Superior temporal gyrus (tissue), 1 donor: ENCODE data around the gene NEK8.

ENCODE experiments used
- DNase-seq: peaks from one replicate; pipeline ENCODE4 v3.0.0-alpha.2; 2016; ENCODE audit errors: extremely low spot score

The NEK8 gene

DNA sequence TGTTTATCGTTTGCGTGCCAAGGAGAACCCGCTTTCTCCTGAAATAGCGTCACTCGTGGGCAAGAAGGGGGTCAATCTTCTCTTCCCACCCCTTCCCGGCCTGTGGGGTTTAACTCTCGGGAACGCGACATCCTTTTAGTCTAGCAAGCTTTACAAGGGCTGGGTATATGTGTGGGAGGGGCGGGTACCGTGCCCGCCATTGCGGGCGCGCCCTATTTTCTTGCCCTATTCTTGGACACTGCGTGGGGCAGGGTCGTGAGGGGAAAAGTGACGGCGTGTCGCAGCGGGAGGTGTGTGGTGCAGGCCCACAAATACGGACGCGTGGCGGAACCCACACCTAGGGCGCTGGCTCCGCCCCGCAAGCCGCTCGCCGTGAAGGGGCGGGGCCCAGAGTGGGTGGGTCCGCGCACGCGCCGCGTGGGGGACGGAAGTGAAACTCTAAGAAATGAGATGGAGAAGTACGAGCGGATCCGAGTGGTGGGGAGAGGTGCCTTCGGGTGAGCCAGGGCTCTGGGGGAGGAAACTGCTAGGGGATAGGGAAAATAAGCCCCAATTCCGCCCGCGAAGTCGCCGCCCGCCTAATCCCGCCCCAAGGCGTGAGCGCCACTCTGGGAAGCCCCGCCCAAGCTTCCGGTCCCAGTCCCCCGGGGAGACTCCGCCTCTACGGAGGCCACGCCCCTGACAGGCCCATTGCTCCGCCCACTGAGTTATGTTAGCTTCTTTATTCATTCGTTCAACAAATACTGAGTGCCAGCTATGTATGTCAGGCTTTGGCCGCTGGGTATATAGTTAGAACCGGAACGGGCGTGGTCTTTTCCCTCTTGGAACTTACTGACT is at the start of gene NEK8:
TSS of gene NEK8 (plus strand) at position 425 of the 837 bp plus-strand sequence. CDS start at position 451, 26 bp downstream.
- DNase-seq = peak; percentile 94

DNA sequence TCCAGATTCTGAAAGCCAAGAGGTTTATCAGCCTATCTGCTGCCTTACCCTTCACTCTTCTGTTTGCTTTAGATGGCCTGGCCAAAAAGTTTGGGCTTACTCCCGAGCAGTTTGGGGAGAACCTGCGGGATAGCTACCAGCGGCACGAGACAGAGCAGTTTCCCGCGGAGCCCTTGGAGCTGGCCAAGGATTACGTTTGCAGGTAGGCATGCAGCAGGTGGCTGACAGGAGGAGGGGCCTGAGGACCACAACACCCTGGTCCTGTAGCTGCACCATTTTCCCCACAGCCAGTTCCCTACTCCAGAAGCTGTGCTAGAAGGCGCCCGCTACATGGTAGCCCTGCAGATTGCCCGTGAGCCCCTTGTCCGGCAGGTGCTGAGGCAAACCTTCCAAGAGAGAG is 45.9 kb upstream of the NEK8 start:
- DNase-seq = no peak

DNA sequence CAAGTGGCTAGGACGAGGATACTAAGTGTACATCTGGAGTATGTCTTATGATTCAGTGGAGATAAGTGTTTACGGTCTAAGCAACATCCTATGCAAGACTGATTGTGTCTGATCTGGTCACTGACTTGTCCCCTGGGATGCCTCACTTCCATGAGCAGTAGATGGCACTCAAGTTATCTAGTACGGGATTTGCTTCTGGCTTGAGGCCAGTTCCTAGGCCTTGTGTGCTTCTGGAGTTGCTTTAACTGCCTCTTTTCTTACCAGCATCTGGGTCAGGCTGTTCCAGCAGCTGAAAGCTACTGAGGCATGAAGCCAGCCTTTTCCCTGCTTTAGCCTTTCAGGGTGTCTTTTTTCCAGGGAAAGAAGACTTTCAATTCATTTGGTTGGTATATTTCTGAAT is 43.6 kb upstream of the NEK8 start:
- peak; percentile 94 for DNase-seq

DNA sequence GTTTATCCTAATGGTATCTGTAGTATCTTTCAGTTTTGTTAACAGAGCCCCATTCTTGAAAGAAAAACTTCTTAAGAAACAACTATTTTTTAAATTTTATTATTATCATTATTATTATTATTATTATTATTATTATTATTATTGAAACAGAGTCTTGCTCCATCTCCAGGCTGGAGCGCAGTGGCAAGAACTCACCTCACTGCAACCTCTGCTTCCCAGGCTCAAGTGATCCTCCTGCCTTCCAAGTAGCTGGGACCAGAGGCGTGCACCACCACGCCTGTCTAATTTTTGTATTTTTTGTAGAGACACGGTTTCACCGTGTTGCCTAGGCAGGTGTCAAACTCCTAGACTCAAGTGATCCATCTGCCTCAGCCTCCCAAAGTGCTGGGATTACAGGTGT is 43.2 kb upstream of the NEK8 start:
- no peak for DNase-seq

DNA sequence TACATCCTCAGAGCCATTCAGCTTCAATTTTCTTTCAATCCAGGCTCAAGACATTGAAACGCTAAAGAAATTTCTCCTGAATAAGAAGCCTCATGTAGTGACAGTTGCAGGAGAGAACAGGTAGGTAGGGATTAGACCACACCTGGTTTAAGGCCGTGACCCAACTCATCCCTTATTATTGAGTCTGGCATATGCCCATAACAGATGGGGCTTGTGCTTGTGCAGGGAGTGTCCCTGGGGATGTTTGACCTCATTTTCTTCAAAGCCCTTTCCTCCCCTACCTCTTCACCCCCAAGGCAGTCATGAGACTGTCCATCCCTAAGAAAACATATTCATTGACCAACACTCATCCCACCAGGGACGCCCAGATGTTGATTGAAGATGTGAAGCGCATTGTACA is 42.3 kb upstream of the NEK8 start:
- no peak for DNase-seq

DNA sequence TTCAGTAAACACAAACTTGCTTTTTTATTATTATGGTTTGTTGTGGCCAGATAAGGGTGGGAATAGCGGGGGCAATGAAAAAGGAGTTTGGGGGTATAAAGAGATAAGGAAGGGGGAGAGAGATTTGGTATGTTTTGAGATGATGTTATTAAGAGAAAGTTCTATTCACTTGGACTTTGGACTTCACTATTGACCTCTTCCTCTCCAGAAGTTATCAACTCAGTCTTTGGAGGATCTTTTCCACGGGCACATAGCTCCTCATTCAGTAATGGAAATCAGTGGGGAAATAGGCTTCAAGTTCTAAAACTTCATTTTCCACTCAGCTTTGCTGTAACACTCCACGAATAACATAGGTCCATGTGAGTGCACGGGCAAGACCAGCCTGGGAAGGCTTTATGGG is 40.1 kb upstream of the NEK8 start:
- DNase-seq = no peak

DNA sequence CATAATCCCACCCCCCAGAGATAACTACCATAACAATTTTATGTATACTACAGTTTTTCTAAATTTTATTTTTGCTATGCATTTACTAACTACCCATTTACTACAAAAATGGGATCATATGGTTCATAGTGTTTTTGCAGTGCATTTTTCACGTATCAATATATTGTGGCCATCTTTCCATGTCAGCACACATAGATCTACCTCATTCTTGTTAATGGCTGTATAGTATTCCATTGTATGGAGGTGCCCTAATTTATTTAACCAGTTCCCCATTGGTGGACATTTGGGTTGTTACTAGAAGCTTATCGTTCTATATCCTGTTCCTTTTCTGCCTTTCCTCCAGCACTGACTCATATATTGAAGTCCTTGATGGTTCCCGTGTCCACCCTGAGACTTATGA is 39.6 kb upstream of the NEK8 start:
- no peak for DNase-seq

DNA sequence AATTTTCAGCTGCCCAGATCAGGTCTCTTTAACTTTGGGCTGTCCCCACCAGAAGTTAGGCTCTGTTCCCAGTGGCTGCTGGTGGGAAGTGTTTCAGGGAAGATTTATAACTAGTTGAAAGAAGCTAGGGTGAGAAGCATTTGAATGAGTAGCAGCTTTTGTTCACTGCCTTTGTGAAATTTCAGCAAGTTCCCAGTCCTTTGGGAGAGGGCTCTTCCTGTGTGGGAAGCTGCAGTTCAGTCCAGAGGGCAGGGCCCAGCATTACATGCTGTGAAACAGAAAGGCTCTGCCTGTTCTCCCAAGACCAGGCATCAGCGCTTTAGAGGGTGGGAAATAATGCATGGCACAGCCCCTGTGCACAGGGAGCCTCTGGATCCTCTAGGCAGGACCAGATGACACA is 34.7 kb upstream of the NEK8 start:
- DNase-seq = no peak

DNA sequence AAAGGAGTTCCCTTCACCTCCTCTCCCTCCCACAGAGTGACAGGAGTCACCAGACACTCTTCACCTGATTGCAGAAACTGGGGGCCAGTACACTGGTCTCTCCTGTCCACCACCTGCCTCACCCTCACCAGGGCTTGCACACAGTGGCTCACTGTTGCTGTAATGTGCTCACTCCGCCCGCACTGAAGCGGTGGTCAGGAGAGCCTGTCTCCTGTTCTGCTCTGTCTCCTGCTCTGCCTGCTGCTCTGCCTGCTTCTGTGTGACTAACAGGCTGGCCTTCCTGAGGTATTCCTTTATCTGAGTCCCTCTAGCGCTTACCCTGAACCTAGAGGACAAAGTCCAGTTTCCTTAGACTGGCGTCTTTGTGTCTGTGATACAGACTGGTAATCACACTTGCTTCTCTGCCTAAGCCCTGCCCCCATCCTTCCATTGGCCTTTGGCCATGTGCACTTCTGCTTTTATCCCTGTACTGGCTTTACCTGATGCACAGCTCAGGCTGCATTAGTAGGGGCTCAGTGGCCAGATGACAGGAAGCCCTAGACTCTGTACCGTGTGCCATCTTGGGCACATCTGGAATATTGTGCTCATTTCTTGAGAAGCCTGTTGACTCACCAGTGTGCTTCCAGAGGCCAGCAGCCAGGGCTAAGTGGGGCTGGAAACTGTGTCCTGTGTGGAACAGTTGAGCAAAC is 30.2 kb upstream of the NEK8 start:
- no peak for DNase-seq

DNA sequence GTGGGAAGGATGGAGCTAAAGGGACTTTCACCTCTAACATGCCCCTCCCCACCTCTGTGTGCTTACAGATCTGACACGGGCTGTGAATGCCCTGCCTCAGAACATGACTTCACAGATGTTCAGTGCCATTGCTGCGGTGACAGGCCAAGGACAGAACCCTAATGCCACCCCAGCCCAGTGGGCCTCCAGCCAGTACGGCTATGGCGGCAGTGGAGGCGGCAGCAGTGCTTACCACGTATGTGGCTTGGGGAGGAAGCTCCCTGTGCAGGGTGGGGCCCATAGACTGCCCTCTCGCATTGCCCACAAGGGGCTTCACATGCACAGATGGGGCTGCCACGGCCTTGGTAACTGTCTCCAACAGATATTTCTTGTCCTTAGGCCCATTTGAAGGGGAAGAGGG is 28.3 kb upstream of the NEK8 start:
- no peak for DNase-seq

DNA sequence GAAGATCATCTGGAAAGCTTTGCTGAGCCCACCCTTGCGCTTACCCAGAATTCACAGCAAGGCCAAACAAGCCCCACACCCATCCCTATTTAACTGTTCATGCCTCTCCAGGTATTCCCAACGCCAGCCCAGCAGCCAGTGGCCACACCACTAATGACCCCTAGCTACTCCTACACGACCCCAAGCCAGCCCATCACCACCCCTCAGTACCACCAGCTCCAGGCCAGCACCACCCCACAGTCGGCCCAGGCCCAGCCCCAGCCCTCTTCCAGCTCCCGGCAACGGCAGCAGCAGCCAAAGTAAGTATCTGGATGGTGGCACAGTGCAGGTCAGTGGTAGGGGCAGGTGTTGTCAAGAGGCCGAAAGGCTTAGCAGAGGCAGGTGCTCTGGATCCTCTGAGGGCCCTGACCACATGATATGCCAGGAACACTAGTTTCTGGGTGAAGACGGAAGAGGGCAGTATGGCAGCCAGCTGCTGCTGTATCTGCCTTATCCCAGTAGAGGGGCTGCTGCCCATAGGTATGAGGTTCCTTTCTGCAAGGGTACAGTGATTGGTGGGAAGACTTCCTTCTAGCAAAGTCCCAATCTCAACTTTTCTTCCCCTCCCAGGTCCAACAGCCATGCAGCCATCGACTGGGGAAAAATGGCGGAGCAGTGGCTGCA is 27.6 kb upstream of the NEK8 start:
- no peak for DNase-seq

DNA sequence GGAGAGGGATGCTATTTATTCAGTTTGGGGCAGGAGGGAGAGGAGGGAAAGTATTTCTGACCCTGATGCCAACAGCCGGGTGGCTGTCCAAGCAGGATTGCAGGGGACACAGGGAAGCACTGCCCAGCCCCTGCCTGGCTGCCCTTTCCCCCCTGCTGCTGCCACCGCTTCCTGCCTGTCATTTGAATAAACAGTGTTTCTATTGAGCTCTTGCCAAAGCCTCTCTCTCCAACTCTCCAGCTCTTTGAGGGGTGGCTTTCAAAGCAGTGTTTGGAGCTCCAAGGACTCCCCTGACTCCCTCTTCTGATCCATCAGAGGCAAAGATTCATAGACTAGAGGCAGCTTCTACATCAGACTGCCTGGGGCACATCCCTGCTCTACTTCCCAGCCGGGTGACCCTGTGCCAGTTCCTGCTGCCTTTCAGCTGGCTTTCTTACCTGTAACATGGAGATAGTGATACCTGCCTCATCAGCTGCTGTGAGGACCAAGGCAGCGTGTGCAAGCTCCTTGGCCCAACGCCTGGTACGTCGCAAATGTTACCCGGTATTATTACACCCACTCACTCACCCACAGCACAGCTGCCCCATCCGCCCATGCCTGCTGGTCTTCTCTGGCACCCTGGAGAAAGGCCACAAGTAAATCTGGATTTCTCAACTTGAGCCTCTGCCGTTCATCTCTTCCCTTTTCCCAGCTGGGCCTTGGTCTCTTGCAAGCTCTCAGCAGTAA is 26.4 kb upstream of the NEK8 start:
- DNase-seq = peak; percentile 78

DNA sequence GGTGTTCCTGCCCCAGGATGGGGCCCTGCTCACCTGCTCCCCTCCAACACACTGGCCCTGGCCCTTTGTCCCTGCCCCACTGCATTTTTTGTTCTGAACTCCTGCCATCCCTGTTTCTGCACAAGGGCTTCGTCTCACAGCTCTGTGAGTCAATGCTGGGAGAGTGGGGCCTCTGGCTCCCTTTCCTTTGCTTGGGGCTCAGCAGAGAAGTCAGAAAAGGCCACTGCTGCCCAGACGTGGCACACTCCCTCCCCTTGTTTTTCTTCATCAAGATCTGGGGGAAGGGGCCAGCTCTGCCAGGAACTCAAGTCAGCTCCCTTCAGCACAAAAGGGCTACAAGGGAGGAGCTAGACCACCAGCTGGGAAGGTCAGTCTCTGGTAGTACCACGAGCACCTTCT is 25.8 kb upstream of the NEK8 start:
- DNase-seq = no peak

DNA sequence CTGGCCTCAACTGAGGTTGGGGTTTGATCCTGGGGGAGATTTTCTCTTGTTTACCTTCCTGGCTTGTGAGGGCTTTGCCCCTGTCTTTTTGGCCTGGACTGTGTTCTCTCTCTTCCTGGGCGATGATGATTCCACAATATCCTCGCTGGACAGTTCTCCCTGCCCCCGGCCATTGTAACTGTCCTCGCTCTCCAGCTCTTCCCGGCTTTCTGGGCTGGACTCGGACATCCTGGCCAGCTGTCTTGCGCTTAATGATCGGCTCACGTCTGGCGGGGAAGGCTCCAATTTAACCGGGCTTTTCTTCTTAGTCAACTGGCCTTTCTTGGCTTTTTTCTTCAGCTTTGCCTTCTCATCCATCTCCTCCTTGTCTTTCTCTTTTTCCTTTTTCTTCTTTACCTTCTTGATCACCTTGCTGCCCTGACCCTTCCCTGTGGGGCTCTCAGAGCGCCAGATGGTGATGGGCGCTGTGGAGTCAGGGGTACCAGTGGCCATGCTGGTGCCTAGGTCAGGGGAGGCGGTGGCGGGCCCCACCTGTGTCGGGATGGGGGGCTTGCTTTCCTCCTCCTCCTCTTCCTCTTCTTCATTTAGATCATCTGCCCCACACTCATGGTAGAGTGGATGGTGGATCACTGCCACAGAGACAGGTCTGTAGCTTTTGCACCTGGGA is 24.9 kb upstream of the NEK8 start:
- no peak for DNase-seq

DNA sequence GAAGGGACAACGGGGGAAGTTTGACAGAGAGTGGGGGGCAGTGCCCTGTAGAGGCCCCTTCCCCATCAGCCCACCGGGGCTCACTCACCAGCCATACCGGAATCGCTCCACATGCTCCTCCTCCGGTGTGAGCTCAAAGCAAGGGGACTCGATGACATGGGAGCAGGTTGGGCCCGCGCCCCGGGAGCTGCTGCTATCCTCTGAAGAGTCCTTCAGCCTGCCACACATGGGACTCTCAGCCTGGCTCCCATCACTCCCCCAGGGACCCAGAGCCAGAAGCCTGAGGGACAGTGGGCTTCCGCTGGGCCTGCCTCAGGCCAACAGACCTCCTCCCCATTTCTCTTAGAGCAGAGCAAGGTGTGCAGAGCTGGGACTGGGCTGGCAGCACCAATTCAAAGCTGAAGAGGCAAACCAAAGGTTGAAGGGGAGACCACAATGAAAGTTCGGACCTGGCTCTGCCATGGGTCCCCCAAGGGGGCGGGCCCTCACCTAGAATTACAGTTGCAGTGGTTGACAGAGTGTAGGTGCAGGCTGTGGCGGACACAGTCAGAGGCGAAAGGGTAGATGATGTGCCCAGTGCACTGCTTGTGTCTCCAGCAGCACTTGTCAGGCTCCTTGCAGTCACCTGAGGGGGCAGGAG is 24.2 kb upstream of the NEK8 start:
- no peak for DNase-seq

DNA sequence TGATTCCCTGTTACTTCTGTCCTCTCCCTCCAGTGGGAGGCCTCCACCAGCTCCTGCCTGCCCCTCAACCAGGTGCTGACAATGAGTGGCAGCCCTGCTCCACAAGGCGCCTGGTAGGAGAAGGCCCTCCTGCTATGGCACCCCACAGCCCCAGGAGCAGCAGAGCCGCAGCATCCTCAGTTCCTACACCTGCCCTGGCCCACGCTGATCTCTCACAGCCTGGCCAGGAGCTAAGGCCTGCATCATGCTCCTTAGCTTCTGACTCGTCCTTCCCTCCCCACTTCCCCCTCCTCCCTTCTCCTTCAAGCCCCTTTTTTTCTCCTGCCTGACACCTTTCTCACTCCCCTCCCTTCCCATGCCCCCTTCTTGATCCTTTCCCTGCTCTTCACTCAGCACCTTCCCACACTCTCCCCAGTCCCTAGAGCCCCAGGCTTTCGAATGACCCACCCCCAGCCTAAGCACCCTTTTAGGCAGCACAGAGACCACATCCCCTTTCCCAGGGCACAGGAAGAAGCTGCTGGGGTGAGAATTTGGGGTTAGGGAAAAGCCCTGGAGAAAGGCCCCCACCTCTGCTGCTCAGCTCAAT is 23.4 kb upstream of the NEK8 start:
- no peak for DNase-seq

DNA sequence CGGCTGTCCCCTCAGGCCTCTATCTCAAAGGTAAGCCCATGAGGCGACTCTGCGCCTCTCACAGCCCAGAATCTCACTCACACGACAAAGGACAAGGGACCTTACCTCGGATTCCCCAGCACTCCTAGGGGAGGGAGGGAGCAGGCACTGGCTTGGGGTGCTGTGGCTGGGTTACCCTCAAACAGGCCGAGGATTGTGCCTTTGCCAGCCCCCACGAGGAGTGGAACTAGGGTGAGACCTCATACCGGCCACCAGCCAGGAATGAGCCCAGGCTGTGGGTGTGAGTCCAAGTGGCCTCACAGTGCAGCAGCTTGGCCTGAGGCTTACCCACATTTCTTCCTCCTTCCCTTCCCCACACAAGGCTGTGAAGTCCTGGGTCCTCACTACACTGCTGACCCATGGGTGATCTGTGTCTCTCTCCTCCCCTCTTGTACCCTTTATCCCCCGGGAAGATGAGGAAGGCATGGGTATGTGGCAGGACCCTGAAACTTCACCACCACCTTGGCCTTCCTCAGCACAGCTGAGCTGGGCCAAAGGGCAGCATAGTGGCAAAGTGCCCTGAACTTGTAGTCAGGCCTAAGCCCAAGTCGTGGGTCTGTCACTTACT is 22.8 kb upstream of the NEK8 start:
- no peak for DNase-seq

DNA sequence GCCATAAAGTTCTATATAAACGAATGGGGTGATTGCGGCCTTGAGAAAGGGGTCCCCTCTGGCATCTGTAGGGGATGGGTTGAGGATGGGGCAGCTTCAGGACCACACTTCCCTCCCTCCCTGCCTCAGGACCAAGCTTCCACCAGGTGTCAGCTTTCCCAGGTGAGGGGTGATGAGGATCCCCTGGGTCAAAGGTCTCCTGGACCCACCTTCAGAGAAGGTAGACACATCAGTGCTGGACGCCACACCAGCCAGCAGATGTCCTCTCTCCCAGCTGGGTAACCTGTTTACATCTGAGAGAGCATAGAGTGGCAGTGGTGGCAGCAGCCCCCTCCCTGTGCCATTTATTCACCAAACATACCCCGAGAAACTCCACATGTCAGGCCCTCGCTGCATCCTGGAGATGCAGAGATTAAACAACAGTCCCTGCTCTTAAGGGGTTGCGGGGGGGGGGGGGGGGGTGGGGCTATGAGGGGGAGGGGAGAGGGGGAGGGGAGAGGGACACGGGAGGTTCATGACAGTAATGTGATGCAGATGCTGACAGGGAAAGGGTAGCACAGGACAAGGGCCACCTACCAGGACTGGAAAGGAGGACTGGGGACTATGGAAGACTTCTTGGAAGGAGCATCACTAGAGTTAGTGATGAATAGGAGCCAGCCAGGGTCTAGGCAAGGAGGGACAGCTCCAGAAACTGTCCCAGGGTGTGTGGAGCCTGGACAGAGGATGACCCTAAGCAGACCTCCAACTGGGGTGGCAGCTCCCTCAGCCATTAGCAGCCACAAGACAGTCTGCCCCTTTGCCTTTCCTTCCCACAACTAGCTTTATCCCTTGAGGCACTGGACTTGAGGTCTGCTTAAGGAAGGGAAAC is 21.9 kb upstream of the NEK8 start:
- DNase-seq = no peak

DNA sequence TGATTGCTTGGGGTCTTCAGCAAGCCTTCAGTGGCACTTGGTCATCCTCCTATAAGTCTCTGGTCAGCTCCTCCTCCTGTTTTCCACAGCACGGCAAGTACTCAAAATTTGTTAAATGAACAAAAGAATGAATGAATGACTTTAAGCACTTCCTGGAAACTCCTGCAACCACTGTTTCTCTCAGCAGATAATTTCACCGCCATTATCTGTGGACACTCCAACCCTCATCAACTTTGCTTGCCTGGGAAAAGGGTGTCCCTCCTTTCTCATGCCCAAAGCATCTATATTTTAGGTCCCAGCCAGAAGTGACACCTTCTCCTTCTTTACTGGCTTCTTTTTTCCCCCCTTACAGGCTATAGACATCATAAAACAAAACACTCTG is 21.3 kb upstream of the NEK8 start:
- DNase-seq = no peak
